Tibial nerve (tissue), 3 donors: Measurements from ENCODE around the gene KCNH2.

ENCODE experiments used
- EP300 ChIP-seq, 2 donors: sonication (generic); formaldehyde crosslinking; IDR thresholded peaks; one replicate each; pipeline ENCODE4 v1.6.1; 2017; ENCODE audit warnings: antibody characterized with exemption in 2 of 2, mild to moderate bottlenecking in 1 of 2
- POLR2A ChIP-seq, 2 donors: fragments of 450-650 bp; IDR thresholded peaks; one replicate each; pipeline ENCODE4 v1.6.1; 2017; ENCODE audit warnings: antibody characterized with exemption in 2 of 2, mild to moderate bottlenecking in 2 of 2, moderate library complexity in 2 of 2

DNA sequence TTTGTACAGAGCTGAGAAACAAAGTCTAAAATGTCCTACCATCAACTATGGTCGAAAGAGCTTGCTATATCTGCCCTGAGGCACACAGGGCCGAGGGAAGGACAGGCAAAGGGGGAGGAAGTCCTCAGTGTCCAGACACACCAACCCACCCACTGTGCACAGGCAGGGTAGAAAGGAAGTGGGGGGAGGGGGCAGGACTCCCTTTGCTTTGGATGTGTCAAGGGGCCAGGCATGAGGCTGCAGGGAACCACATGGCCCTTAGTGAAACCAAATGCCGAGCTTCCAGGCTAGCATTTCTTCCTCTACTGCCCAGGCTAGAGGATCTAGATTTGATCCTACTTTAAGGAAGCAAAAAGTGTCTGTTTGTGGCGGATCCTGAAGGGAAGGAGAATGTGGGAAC is 28.6 kb downstream of the KCNH2 start:
- TF ChIP-seq POLR2A (IDR thresholded peaks at IDR 0.05) (no peak), EP300 (IDR thresholded peaks at IDR 0.05) (no peak)
